ENCODE measurements around the gene SH3GLB1.

The SH3GLB1 gene

DNA sequence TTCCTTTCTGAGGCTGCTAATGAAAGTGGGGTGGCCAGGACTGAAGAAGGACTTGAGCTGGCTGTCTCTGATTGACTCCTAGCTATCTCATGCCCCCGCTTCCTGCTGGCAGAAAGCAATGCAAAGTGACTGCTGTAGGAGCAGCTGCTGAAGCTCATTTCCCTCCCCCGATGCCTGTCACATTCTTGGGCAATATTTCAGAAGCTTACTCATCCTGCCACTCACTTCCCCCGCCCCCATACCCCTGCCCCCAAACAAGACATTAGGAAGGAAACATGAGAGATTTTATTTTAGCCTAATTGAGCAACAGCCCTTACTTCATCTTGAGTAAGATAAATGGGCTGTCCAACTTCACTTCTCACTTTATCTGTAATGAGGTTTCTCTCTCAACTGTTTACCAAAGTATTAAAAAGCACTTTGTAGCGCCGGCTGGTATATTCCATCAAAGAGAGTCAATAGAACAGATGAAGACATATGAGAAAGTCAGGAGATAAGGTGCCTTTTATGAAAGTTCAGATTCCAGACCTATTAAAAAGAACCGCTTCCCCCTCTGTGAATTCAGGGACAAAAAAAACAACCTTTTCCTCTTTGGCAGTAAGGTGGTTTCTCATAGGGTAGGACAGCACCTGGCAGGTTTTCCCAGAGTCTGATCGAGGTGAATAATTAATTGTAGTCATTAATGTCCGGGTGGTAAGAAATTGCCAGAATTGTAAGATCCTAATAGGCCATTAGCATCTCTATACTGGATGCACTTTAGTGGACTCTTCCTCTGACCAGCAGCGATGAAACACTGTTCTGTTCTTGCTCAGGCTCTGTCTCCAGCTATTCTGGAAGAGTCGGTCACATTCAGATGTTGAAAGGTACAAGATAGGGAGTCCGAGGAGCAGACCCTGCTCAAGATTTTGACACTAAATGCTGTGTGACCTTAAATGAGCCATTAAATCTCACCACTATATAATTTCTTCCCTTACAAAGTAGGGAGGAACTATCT lies 70.2 kb downstream of the SH3GLB1 start:
- DNase-seq, result peak; percentile 96

DNA sequence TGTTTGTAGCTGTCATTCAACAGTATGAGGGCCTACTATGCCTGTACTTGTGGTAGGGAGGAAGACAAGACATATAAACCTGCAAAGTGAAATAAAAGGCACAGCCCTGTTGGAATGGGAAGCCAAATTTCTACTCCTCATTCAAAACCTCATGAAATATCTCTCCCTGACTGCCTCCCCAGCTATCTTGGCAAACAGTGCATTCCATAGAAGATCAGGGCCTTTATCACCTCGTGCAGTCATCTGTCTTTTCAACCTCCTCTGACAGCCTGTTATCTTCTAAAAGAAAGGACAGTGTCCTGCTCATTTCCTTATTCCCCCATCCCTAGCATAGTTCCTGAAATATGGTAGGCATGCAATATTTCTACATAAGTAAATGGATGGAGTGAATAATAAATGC lies 71.0 kb downstream of the SH3GLB1 start:
- peak; percentile 15 for DNase-seq

DNA sequence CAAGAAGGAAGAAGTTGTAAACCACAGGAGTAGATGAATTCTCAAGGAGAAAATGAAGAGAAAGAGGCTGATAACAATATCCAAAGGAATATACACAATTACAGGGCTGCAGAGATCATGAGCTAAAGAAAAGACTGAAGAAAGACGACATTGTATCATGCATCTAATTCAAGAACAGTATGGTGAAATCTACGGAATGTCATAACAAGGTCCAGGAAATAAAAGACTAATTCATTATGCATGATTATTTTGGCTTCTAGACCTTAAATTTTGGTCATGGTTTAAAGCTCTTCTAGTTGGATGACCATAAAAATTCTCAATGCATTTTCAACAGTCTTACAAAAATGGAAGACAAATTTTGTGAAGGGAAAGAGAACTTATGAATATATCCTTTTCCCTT lies 71.7 kb downstream of the SH3GLB1 start:
- DNase-seq, result no peak

DNA sequence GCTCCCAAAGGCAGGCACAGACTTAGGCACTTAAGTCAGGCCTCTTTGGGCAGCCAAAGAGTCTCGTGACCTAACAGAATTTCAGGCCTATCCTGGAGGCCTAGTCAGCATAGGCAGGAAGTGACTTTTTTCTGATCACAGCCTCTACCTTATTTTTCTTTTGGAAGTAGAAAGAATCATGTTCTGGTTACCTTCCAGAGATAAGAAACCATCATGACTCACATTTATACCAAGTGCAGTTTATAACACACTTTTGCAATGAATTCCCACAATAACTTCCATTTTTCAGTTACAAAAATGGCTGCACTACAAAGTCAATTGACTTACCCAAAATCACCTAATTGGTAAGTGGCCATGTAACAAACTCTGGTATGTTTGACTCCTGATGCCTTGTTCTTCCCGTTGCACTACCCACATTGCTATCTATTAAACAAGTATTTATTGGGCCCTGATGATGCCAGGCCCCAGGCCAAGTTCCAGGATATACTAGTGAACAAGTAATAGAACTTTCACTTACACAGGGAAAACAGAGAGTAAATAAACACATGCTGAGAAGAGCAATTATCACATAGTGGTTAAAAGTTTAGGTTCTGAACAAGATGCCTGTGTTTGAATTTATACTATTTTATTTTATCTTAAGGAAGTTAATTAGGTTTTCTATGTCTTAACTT lies 74.3 kb downstream of the SH3GLB1 start:
- DNase-seq, result peak; percentile 23

DNA sequence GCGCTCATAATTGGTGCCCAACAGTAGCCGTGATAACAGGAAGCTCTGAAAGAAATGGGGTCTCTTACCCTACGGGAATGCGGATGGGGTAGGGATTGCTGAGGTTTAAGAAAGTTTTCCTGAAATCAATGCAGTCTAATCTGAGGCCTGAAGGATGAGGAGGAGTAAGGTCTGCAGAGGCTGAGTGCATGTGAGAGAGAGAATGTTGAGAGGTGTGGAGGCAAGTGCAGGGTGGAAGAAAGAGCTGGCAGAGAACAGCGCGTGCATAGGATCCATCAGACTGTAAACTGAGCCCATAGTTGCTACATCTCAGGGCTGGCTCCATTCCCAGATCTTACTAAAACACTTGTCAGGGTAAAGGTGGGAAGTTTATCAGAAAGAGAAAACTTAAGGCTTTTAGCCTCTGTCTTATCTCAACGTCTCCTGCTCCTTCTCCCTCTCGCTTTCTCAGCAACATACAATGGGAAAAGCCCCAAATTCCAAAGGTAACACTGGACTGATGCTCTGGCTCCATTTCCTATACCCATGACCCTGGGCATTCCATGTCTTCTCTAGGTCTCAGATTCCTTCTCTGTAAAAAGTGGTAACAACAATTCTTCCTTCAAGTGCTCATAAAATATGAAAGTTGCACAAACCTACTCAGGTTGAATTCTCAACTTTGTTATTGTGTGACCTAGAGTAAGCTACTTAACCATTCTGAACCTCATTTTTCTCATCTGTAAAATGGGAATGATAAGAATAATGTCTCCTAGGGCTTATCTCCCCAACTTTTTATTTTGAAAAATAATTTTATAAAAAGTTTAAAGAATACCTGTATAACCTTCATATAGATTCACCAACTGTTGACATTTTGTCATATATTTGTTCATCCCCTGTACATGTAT lies 75.2 kb downstream of the SH3GLB1 start:
- DNase-seq, result peak; percentile 63

DNA sequence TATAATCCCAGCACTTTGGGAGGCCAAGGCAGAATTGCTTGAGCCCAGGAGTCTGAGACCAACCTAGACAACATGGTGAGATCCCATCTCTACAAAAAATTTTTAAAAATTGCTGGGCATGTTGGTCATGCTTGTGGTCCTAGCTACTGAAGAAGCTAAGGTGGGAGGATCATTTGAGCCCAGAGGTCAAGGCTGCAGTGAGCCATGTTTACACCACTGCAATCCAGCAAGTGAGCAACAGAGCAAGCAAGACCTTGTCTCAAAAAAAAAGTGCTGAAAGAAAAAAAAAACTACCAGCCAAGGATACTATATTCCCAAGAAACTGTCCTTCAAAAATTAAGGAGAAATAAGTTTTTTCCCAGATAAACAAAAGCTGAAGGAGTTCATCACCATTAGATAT lies 78.1 kb downstream of the SH3GLB1 start:
- DNase-seq, result no peak

DNA sequence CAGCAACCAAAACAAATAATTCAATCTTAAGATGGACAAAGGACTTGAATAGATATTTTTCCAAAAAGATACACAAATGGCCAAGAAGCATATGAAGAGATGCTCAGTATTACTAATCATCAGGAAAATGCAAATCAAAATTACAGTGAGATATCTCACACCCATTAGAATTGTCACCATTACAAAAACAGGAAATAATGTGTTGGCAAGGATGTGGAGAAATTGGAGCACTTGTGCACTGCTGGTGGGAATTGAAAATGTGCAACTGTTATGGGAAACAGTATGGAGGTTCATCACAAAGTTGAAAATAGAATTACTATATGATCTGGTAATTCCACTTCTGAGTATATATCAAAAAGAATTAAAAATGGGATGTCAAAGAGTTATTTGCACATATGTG lies 83.2 kb downstream of the SH3GLB1 start:
- DNase-seq, result peak; percentile 14

DNA sequence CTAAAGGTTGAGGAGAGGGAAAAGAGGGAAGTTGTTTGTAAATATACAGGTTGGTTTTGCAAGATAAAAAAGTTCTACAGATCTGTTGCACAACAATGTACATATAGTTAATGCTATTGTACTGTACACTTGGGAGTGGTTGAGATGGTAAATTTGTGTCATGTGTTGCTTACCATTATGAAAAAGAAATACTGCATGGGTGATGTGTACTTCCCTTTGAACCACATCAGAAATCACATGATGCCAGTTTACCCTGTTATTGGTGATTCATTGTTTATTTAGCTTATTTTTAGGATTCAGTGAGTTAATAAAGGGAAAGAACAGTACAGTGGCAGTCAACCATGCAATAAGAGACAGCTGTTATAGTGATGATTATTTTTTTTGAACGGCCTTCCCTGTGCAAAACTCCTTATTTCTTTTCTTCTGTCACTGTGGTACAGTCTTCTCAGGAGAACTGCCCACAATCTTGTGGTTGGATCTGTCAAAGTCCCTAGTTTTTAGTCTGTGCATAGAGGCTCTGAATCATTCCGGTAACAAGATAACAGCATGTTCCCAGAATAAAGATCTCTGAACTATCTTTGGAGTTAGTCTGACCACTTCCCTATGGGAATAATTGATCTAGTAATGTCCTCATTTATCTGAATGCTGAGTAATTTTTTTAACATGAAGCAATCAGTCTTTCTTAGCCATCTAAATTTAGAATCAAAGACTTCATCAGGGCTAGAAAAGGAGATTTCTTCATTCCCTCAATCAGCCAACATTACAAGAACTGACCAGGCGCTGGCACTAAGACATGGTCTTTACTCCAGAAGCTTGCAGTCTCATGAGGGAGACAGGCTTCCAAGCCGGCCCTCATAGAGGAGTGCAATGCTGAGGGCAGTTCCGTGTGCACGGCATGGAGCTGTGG lies 84.2 kb downstream of the SH3GLB1 start:
- DNase-seq, result peak; percentile 96

DNA sequence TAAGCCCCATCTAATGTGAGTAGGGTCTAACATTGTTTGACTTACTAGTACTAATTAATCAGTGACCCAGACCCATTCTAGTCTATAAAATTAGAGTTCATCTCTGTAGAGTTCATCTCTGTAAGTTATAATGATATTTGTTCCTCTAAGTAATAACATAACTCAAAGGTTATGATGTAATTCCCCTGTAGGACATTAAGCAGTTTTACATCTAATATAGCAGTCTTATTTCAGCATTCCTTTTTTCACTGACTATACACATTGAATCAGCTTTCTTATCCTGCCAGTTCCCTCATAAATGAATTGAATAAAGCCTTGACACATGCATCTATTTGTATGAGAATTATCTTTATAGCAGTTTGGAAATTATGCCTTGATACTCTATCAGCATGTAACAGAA lies 90.9 kb downstream of the SH3GLB1 start:
- DNase-seq, result no peak

Measured in HCEC 1CT (cell line).